ENCODE results near the gene CCT6B. TPM values are rescaled to one million over a fixed set of nuclear protein-coding genes. Genes with fewer than 3 reads are reported as not detected.

Gene CCT6B
- total RNA-seq, 1 experiment from 2014 or later = 2.8 TPM

- no peak for TF ChIP-seq GABPB1 (CRISPR knock-in tag; IDR thresholded peaks at IDR 0.05)
- TF ChIP-seq ZMAT4 (CRISPR knock-in tag; IDR thresholded peaks at IDR 0.05) = no peak
- no peak for TF ChIP-seq HMGA2 (CRISPR knock-in tag; IDR thresholded peaks at IDR 0.05)
- no peak for TF ChIP-seq NR3C1 (CRISPR knock-in tag; conservative IDR thresholded peaks at IDR 0.05; ENCODE audit: low read depth)
- no peak for TF ChIP-seq FOXP1 (CRISPR knock-in tag; IDR thresholded peaks at IDR 0.05; ENCODE audit: borderline replicate concordance)
Measured at GRCh38 chr17:34979153-34979552, 17.9 kb upstream of the CCT6B start (continued).

GRCh38 chr17:34974794-34975785 lies 13.8 kb upstream of the CCT6B start:
- no peak for ATAC-seq
- no peak overlapping the region for H3K27ac Mint-ChIP-seq
- POLR2A ChIA-PET = no interaction called here

GRCh38 chr17:34974179-34974578 lies 12.9 kb upstream of the CCT6B start:
- Mint-ChIP-seq H3K36me3 (no peaks in the 10 kb centered on the region), H3K4me3 (no peak overlapping the region), H3K4me1 (peaks cover 2% of the 10 kb centered on the region), H3K9me3 (no peaks in the 10 kb centered on the region), H3K27me3 (ENCODE audit: low read depth) (peaks cover 10% of the 10 kb centered on the region; the same call in 1 of the 2 replicates), H3K27ac (no peak overlapping the region)
- ATAC-seq = no peak
- ChIA-PET CTCF (interaction anchor here (1.4 to 1.7 kb wide), 2 partner anchors 432 to 447 kb away, joined by 4 to 5 read pairs; no protein-coding TSS in a partner anchor), POLR2A (no interaction called here)
- DNase-seq (ENCODE audit: low spot score) = no peak
- TF ChIP-seq, protein P1, sequence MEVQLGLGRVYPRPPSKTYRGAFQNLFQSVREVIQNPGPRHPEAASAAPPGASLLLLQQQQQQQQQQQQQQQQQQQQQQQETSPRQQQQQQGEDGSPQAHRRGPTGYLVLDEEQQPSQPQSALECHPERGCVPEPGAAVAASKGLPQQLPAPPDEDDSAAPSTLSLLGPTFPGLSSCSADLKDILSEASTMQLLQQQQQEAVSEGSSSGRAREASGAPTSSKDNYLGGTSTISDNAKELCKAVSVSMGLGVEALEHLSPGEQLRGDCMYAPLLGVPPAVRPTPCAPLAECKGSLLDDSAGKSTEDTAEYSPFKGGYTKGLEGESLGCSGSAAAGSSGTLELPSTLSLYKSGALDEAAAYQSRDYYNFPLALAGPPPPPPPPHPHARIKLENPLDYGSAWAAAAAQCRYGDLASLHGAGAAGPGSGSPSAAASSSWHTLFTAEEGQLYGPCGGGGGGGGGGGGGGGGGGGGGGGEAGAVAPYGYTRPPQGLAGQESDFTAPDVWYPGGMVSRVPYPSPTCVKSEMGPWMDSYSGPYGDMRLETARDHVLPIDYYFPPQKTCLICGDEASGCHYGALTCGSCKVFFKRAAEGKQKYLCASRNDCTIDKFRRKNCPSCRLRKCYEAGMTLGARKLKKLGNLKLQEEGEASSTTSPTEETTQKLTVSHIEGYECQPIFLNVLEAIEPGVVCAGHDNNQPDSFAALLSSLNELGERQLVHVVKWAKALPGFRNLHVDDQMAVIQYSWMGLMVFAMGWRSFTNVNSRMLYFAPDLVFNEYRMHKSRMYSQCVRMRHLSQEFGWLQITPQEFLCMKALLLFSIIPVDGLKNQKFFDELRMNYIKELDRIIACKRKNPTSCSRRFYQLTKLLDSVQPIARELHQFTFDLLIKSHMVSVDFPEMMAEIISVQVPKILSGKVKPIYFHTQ (CRISPR knock-in tag; IDR thresholded peaks at IDR 0.05) = no peak
- TF ChIP-seq, protein P2, sequence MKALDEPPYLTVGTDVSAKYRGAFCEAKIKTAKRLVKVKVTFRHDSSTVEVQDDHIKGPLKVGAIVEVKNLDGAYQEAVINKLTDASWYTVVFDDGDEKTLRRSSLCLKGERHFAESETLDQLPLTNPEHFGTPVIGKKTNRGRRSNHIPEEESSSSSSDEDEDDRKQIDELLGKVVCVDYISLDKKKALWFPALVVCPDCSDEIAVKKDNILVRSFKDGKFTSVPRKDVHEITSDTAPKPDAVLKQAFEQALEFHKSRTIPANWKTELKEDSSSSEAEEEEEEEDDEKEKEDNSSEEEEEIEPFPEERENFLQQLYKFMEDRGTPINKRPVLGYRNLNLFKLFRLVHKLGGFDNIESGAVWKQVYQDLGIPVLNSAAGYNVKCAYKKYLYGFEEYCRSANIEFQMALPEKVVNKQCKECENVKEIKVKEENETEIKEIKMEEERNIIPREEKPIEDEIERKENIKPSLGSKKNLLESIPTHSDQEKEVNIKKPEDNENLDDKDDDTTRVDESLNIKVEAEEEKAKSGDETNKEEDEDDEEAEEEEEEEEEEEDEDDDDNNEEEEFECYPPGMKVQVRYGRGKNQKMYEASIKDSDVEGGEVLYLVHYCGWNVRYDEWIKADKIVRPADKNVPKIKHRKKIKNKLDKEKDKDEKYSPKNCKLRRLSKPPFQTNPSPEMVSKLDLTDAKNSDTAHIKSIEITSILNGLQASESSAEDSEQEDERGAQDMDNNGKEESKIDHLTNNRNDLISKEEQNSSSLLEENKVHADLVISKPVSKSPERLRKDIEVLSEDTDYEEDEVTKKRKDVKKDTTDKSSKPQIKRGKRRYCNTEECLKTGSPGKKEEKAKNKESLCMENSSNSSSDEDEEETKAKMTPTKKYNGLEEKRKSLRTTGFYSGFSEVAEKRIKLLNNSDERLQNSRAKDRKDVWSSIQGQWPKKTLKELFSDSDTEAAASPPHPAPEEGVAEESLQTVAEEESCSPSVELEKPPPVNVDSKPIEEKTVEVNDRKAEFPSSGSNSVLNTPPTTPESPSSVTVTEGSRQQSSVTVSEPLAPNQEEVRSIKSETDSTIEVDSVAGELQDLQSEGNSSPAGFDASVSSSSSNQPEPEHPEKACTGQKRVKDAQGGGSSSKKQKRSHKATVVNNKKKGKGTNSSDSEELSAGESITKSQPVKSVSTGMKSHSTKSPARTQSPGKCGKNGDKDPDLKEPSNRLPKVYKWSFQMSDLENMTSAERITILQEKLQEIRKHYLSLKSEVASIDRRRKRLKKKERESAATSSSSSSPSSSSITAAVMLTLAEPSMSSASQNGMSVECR (CRISPR knock-in tag; IDR thresholded peaks at IDR 0.05; ENCODE audit: borderline replicate concordance) = no peak
- no peak for TF ChIP-seq HMGA2 (CRISPR knock-in tag; IDR thresholded peaks at IDR 0.05)
- TF ChIP-seq, protein P3, sequence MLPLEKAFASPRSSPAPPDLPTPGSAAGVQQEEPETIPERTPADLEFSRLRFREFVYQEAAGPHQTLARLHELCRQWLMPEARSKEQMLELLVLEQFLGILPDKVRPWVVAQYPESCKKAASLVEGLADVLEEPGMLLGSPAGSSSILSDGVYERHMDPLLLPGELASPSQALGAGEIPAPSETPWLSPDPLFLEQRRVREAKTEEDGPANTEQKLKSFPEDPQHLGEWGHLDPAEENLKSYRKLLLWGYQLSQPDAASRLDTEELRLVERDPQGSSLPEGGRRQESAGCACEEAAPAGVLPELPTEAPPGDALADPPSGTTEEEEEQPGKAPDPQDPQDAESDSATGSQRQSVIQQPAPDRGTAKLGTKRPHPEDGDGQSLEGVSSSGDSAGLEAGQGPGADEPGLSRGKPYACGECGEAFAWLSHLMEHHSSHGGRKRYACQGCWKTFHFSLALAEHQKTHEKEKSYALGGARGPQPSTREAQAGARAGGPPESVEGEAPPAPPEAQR (CRISPR knock-in tag; IDR thresholded peaks at IDR 0.05) = no peak

More at GRCh38 chr17:34974794-34975785, 13.8 kb upstream of the CCT6B start:
- CTCF ChIA-PET = interaction anchor here (1.4 to 1.7 kb wide), 2 partner anchors 433 to 448 kb away, joined by 4 to 5 read pairs; no protein-coding TSS in a partner anchor
- peaks cover 10% of the 10 kb centered on the region for H3K4me1 Mint-ChIP-seq
- no peak overlapping the region for H3K4me3 Mint-ChIP-seq
- peaks cover 10% of the 10 kb centered on the region; the same call in 1 of the 2 replicates for H3K27me3 Mint-ChIP-seq (ENCODE audit: low read depth)
- no peaks in the 10 kb centered on the region for H3K36me3 Mint-ChIP-seq
- TF ChIP-seq ATF1 (CRISPR knock-in tag; IDR thresholded peaks at IDR 0.05) (no peak), GRHL2 (CRISPR knock-in tag; IDR thresholded peaks at IDR 0.05; ENCODE audit: insufficient replicate concordance, severe bottlenecking) (no peak), PREB (CRISPR knock-in tag; IDR thresholded peaks at IDR 0.05; ENCODE audit: borderline replicate concordance) (no peak), E2F4 (CRISPR knock-in tag; IDR thresholded peaks at IDR 0.05; ENCODE audit: borderline replicate concordance, low read depth) (no peak), ZNF423 (CRISPR knock-in tag; IDR thresholded peaks at IDR 0.05) (no peak), ESRRA (CRISPR knock-in tag; IDR thresholded peaks at IDR 0.05; ENCODE audit: borderline replicate concordance) (no peak), GABPB1 (CRISPR knock-in tag; IDR thresholded peaks at IDR 0.05) (no peak)
- TF ChIP-seq, protein P4, sequence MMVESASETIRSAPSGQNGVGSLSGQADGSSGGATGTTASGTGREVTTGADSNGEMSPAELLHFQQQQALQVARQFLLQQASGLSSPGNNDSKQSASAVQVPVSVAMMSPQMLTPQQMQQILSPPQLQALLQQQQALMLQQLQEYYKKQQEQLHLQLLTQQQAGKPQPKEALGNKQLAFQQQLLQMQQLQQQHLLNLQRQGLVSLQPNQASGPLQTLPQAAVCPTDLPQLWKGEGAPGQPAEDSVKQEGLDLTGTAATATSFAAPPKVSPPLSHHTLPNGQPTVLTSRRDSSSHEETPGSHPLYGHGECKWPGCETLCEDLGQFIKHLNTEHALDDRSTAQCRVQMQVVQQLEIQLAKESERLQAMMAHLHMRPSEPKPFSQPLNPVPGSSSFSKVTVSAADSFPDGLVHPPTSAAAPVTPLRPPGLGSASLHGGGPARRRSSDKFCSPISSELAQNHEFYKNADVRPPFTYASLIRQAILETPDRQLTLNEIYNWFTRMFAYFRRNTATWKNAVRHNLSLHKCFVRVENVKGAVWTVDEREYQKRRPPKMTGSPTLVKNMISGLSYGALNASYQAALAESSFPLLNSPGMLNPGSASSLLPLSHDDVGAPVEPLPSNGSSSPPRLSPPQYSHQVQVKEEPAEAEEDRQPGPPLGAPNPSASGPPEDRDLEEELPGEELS (CRISPR knock-in tag; IDR thresholded peaks at IDR 0.05) = no peak
- no peak for DNase-seq (ENCODE audit: low spot score)
- no peaks in the 10 kb centered on the region for H3K9me3 Mint-ChIP-seq

Measured in WTC11 (cell line).